WERI-Rb-1 (cell line): ENCODE data around the gene AHR.

Experiments used
- DNase-seq: peaks from one replicate; pipeline ENCODE4 v3.0.0-alpha.2; 2020
- H3K27ac ChIP-seq: fragments of 250-450 bp; sonication (Bioruptor Pico); 2 replicates; pipeline ENCODE4 v1.5.1; 2020; ENCODE audit warnings: mild to moderate bottlenecking, moderate library complexity
- H3K27me3 ChIP-seq: fragments of 250-450 bp; sonication (Bioruptor Pico); 2 replicates; pipeline ENCODE4 v1.5.1; 2021; ENCODE audit warnings: mild to moderate bottlenecking, low read depth, moderate library complexity; ENCODE audit not compliant: insufficient read depth, severe bottlenecking
- H3K36me3 ChIP-seq: fragments of 250-450 bp; sonication (Bioruptor Pico); 2 replicates; pipeline ENCODE4 v1.5.1; 2020; ENCODE audit warnings: mild to moderate bottlenecking, moderate library complexity
- H3K4me3 ChIP-seq: 2 replicates; pipeline ENCODE4 v1.5.1; 2011; ENCODE audit warnings: low read depth, mild to moderate bottlenecking, control low read depth, low read length
- H3K9me3 ChIP-seq: fragments of 250-450 bp; sonication (Bioruptor Pico); 2 replicates; pipeline ENCODE4 v1.5.1; 2021; ENCODE audit warnings: mild to moderate bottlenecking, moderate library complexity; ENCODE audit not compliant: severe bottlenecking
- CTCF ChIP-seq: IDR thresholded peaks from 2 replicates; pipeline ENCODE4 v1.5.1; 2011; ENCODE audit warnings: low read depth, mild to moderate bottlenecking, control low read depth, inconsistent platforms, low read length

Gene AHR

GRCh38 chr7:17269341-17270221 is 28.9 kb upstream of the AHR start:
- H3K9me3 ChIP-seq = peaks cover 2% of the 10 kb centered on the region
- no peaks in the 10 kb centered on the region for H3K27me3 ChIP-seq
- no peak for TF ChIP-seq CTCF
- no peak for DNase-seq
- no peak overlapping the region for H3K27ac ChIP-seq
- no peaks in the 10 kb centered on the region for H3K36me3 ChIP-seq
- no peak overlapping the region for H3K4me3 ChIP-seq

- Histone ChIP-seq H3K36me3 (no peaks in the 10 kb centered on the region), H3K27me3 (no peaks in the 10 kb centered on the region), H3K4me3 (no peak overlapping the region), H3K27ac (no peak overlapping the region), H3K9me3 (peaks cover 2% of the 10 kb centered on the region)
- DNase-seq = no peak
- no peak for TF ChIP-seq CTCF
Observed at GRCh38 chr7:17274551-17275245, 23.8 kb upstream of the AHR start.

GRCh38 chr7:17275749-17276671 is 22.4 kb upstream of the AHR start:
- DNase-seq = no peak

GRCh38 chr7:17279061-17279460 is 19.4 kb upstream of the AHR start:
- Histone ChIP-seq H3K9me3 (no peaks in the 10 kb centered on the region), H3K27me3 (no peaks in the 10 kb centered on the region), H3K36me3 (no peaks in the 10 kb centered on the region), H3K4me3 (no peak overlapping the region), H3K27ac (no peak overlapping the region)
- DNase-seq = no peak
- no peak for TF ChIP-seq CTCF

More at GRCh38 chr7:17275749-17276671, 22.4 kb upstream of the AHR start:
- Histone ChIP-seq H3K27ac (no peak overlapping the region), H3K36me3 (no peaks in the 10 kb centered on the region), H3K4me3 (no peak overlapping the region), H3K27me3 (no peaks in the 10 kb centered on the region), H3K9me3 (no peaks in the 10 kb centered on the region)
- no peak for TF ChIP-seq CTCF

- no peak for TF ChIP-seq CTCF
- Histone ChIP-seq H3K36me3 (no peaks in the 10 kb centered on the region), H3K27me3 (no peaks in the 10 kb centered on the region), H3K27ac (no peak overlapping the region), H3K4me3 (no peak overlapping the region), H3K9me3 (peaks cover 3% of the 10 kb centered on the region)
- DNase-seq = no peak
Observed at GRCh38 chr7:17289074-17289645, 9.3 kb upstream of the AHR start.
